CD4-positive, alpha-beta T cell (primary cell): Measurements from ENCODE around the gene CAPS. TPM values are rescaled to one million over a fixed set of nuclear protein-coding genes. Genes with fewer than 3 reads are reported as not detected.

Experiments
- ATAC-seq: fragments of 200-7000 bp; cut with Tn5 transposase; one replicate; pipeline ENCODE4 v1.10.0; 2022; ENCODE audit warnings: mild to moderate bottlenecking; ENCODE audit not compliant: poor library complexity
- CTCF ChIA-PET: fragments of 350-600 bp; sonication (Branson Sonifier 250); formaldehyde crosslinking; loops from one replicate; lab custom pipeline; 2021; ENCODE audit warnings: antibody characterized with exemption, inconsistent platforms; lab: Charles Lee
- POLR2A ChIA-PET: fragments of 350-600 bp; sonication (Branson Sonifier 250); formaldehyde crosslinking; loops from one replicate; lab custom pipeline; 2021; ENCODE audit warnings: antibody characterized with exemption, inconsistent platforms; lab: Charles Lee
- DNase-seq, 14 experiments: peaks; one replicate each; pipeline ENCODE4 v3.0.0-alpha.2; 2013 to 2020; ENCODE audit warnings: mixed read lengths in 2 of 14
- H3K27ac ChIP-seq, 2 donors: one replicate each; pipeline versions ENCODE4 v1.5.1 to v1.7.0; 2013; ENCODE audit warnings: low read length in 2 of 2, low read depth in 1 of 2, mild to moderate bottlenecking in 1 of 2
- H3K27me3 ChIP-seq, 2 experiments: 1 replicate in 1 of 2; 2 replicates in 1 of 2; pipeline versions ENCODE4 v1.6.1 to v1.7.0; 2013; ENCODE audit warnings: low read length in 2 of 2, control low read depth in 1 of 2, mild to moderate bottlenecking in 1 of 2, moderate library complexity in 1 of 2; ENCODE audit not compliant: insufficient read depth in 2 of 2, control insufficient read depth in 1 of 2
- H3K36me3 ChIP-seq: one replicate; pipeline ENCODE4 v1.6.1; 2013; ENCODE audit warnings: low read length, control low read depth; ENCODE audit not compliant: insufficient read depth
- H3K4me1 ChIP-seq: one replicate; pipeline ENCODE4 v1.6.1; 2013; ENCODE audit warnings: low read length, control low read depth; ENCODE audit not compliant: insufficient read depth
- H3K4me3 ChIP-seq: one replicate; pipeline ENCODE4 v1.5.1; 2013; ENCODE audit warnings: mild to moderate bottlenecking, low read length, moderate library complexity
- H3K9me3 ChIP-seq, 2 experiments: 1 replicate in 1 of 2; 2 replicates in 1 of 2; pipeline versions ENCODE4 v1.6.1 to v1.7.0; 2013; ENCODE audit warnings: low read length in 2 of 2, mild to moderate bottlenecking in 2 of 2, control low read depth in 1 of 2, moderate library complexity in 1 of 2; ENCODE audit not compliant: control insufficient read depth in 1 of 2, insufficient read depth in 1 of 2
- H3K27ac Mint-ChIP-seq: one replicate; pipeline ENCODE4 v1.8.0; 2020; ENCODE audit warnings: mixed read lengths
- H3K27me3 Mint-ChIP-seq: one replicate; pipeline ENCODE4 v1.8.0; 2021; ENCODE audit warnings: mixed read lengths
- H3K36me3 Mint-ChIP-seq: one replicate; pipeline ENCODE4 v1.8.0; 2021; ENCODE audit warnings: low read depth, mixed read lengths
- H3K4me1 Mint-ChIP-seq: one replicate; pipeline ENCODE4 v1.8.0; 2021; ENCODE audit warnings: low read depth, mixed read lengths
- H3K4me3 Mint-ChIP-seq: one replicate; pipeline ENCODE4 v1.8.0; 2020; ENCODE audit warnings: mild to moderate bottlenecking, mixed read lengths
- H3K9me3 Mint-ChIP-seq: one replicate; pipeline ENCODE4 v1.8.0; 2020; ENCODE audit warnings: mixed read lengths
- CTCF ChIP-seq: fragments of 200-600 bp; IDR thresholded peaks from one replicate; pipeline ENCODE4 v1.8.0; 2022; ENCODE audit warnings: antibody characterized with exemption, mild to moderate bottlenecking
- intact Hi-C, 2 experiments: fragments of 100-400 bp; cut with DNase I in 1 of 2; cut with micrococcal nuclease in 1 of 2; formaldehyde crosslinking; loops; one replicate each; pipeline versions ENCODE4 v1.15.1 to v1.9.0; 2023 to 2025; cut with DNase I, micrococcal nuclease
- total RNA-seq, 174 experiments: library from RNA in 2 of 174; stranded (reverse) in 2 of 174; gene quantifications; one replicate each; pipeline ENCODE4 v1.2.3 and lab custom pipeline; 2021 to 2026

The CAPS gene
- total RNA-seq, 2 experiments from 2014 or later: 43.2 to 44.2 TPM

GRCh38 chr19:5957170-5957569, 43.1 kb downstream of the CAPS start:
- H3K4me1 ChIP-seq: peaks cover 88% of the 10 kb centered on the region
- H3K27ac Mint-ChIP-seq: peak overlapping the region; percentile 98
- H3K4me3 Mint-ChIP-seq: no peak overlapping the region
- POLR2A ChIA-PET: interaction anchor here (2.1 kb wide), 1 partner anchor 53 kb away, joined by 8 read pairs; the partner anchor contains the start of genes NDUFA11 and VMAC
- no peak for TF ChIP-seq CTCF
- no peaks in the 10 kb centered on the region for H3K9me3 ChIP-seq
- H3K4me3 ChIP-seq: no peak overlapping the region
- ATAC-seq (no peak), DNase-seq (no peak)
- H3K4me1 Mint-ChIP-seq: peaks cover 91% of the 10 kb centered on the region
- peaks cover 29% of the 10 kb centered on the region for H3K36me3 Mint-ChIP-seq
- H3K27me3 Mint-ChIP-seq: no peaks in the 10 kb centered on the region
- H3K27ac ChIP-seq: no peak overlapping the region
- peaks cover 17% of the 10 kb centered on the region for H3K36me3 ChIP-seq
- no peaks in the 10 kb centered on the region for H3K9me3 Mint-ChIP-seq
- CTCF ChIA-PET: interaction anchor here (2.4 kb wide), 1 partner anchor 11 kb away, joined by 8 read pairs; no protein-coding TSS in a partner anchor
- no peaks in the 10 kb centered on the region for H3K27me3 ChIP-seq
- intact Hi-C loops: no loop called here

- H3K9me3 Mint-ChIP-seq: no peaks in the 10 kb centered on the region
- H3K36me3 Mint-ChIP-seq: peaks cover 35% of the 10 kb centered on the region
- Histone ChIP-seq H3K27me3 (no peaks in the 10 kb centered on the region), H3K27ac (peak overlapping the region in 1 of 2 donors; percentile 91), H3K4me1 (peaks cover 88% of the 10 kb centered on the region), H3K9me3 (no peaks in the 10 kb centered on the region), H3K4me3 (no peak overlapping the region), H3K36me3 (peaks cover 17% of the 10 kb centered on the region)
- DNase-seq: no peak
- H3K4me1 Mint-ChIP-seq: peaks cover 91% of the 10 kb centered on the region
- H3K27me3 Mint-ChIP-seq: no peaks in the 10 kb centered on the region
- POLR2A ChIA-PET: no interaction called here
- intact Hi-C loops: no loop called here
- no peak for TF ChIP-seq CTCF
- peak overlapping the region; percentile 98 for H3K27ac Mint-ChIP-seq
- no peak for ATAC-seq
- H3K4me3 Mint-ChIP-seq: peak overlapping the region; percentile 59
- CTCF ChIA-PET: interaction anchor here (2.4 kb wide), 1 partner anchor 10 kb away, joined by 8 read pairs; no protein-coding TSS in a partner anchor
These were observed 44.2 kb downstream of the CAPS start for GRCh38 chr19:5958074-5958850.

GRCh38 chr19:5958851-5959122, 44.7 kb downstream of the CAPS start:
- Histone ChIP-seq H3K36me3 (peaks cover 17% of the 10 kb centered on the region), H3K4me1 (peaks cover 88% of the 10 kb centered on the region), H3K9me3 (no peaks in the 10 kb centered on the region), H3K27me3 (no peaks in the 10 kb centered on the region), H3K4me3 (no peak overlapping the region), H3K27ac (peak overlapping the region; percentile 10 to 91)
- Mint-ChIP-seq H3K4me3 (no peak overlapping the region), H3K27ac (peak overlapping the region; percentile 98), H3K9me3 (no peaks in the 10 kb centered on the region), H3K36me3 (peaks cover 34% of the 10 kb centered on the region), H3K27me3 (no peaks in the 10 kb centered on the region), H3K4me1 (peaks cover 91% of the 10 kb centered on the region)
- CTCF ChIA-PET: interaction anchor here (1.5 kb wide), 1 partner anchor 9 kb away, joined by 4 read pairs; no protein-coding TSS in a partner anchor
- DNase-seq: no peak
- intact Hi-C loops: no loop called here
- no peak for TF ChIP-seq CTCF
- POLR2A ChIA-PET: no interaction called here
- ATAC-seq: no peak
